Panc1 (cell line): ENCODE data around the gene ROBO1.

Experiments
- POLR2AphosphoS5 ChIP-seq: IDR thresholded peaks from 2 replicates; pipeline ENCODE4 v1.6.1; 2012; ENCODE audit warnings: mild to moderate bottlenecking, low read depth, low read length, moderate library complexity
- SIN3A ChIP-seq: IDR thresholded peaks from 2 replicates; pipeline ENCODE4 v1.6.1; 2012; ENCODE audit warnings: low read depth, mild to moderate bottlenecking, low read length, moderate library complexity, borderline replicate concordance; ENCODE audit not compliant: insufficient read depth
- TCF7L2 ChIP-seq: IDR thresholded peaks from 2 replicates; pipeline ENCODE4 v1.6.1; 2011; ENCODE audit warnings: mild to moderate bottlenecking, low read depth, low read length, inconsistent platforms
- TF ChIP-seq, protein P1 (sequence below): fragments of 450-650 bp; IDR thresholded peaks from 2 replicates; pipeline ENCODE4 v1.5.1; 2017; ENCODE audit warnings: mild to moderate bottlenecking
- TF ChIP-seq, protein P2 (sequence below), 2 experiments: IDR thresholded peaks; 2 replicates each; pipeline ENCODE4 v1.6.1; 2011 to 2012; ENCODE audit warnings: low read depth in 2 of 2, control low read depth in 1 of 2, low read length in 1 of 2, mild to moderate bottlenecking in 1 of 2, moderate library complexity in 1 of 2; ENCODE audit not compliant: insufficient read depth in 1 of 2

DNA sequence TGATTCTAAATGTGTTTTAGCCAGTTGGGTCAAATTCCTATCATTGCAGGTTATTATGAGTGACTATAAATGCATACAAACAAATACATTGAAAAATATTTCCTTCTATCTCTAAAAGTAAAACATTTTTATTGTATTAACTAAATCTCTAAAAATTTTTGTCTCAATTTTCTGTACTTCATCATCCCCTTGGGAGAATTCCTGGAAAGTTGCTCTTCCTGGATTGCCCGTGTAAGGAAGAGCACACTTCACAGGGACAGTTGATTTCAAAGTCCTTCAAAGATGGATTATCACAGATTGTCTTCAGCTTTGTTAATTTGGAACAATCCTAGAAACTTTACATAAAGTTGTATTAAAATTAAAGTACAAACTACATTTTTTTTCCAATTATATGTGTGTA, 595.6 kb downstream of the ROBO1 start:
- TF ChIP-seq, protein P1, sequence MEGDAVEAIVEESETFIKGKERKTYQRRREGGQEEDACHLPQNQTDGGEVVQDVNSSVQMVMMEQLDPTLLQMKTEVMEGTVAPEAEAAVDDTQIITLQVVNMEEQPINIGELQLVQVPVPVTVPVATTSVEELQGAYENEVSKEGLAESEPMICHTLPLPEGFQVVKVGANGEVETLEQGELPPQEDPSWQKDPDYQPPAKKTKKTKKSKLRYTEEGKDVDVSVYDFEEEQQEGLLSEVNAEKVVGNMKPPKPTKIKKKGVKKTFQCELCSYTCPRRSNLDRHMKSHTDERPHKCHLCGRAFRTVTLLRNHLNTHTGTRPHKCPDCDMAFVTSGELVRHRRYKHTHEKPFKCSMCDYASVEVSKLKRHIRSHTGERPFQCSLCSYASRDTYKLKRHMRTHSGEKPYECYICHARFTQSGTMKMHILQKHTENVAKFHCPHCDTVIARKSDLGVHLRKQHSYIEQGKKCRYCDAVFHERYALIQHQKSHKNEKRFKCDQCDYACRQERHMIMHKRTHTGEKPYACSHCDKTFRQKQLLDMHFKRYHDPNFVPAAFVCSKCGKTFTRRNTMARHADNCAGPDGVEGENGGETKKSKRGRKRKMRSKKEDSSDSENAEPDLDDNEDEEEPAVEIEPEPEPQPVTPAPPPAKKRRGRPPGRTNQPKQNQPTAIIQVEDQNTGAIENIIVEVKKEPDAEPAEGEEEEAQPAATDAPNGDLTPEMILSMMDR = no peak
- TF ChIP-seq, protein P2, sequence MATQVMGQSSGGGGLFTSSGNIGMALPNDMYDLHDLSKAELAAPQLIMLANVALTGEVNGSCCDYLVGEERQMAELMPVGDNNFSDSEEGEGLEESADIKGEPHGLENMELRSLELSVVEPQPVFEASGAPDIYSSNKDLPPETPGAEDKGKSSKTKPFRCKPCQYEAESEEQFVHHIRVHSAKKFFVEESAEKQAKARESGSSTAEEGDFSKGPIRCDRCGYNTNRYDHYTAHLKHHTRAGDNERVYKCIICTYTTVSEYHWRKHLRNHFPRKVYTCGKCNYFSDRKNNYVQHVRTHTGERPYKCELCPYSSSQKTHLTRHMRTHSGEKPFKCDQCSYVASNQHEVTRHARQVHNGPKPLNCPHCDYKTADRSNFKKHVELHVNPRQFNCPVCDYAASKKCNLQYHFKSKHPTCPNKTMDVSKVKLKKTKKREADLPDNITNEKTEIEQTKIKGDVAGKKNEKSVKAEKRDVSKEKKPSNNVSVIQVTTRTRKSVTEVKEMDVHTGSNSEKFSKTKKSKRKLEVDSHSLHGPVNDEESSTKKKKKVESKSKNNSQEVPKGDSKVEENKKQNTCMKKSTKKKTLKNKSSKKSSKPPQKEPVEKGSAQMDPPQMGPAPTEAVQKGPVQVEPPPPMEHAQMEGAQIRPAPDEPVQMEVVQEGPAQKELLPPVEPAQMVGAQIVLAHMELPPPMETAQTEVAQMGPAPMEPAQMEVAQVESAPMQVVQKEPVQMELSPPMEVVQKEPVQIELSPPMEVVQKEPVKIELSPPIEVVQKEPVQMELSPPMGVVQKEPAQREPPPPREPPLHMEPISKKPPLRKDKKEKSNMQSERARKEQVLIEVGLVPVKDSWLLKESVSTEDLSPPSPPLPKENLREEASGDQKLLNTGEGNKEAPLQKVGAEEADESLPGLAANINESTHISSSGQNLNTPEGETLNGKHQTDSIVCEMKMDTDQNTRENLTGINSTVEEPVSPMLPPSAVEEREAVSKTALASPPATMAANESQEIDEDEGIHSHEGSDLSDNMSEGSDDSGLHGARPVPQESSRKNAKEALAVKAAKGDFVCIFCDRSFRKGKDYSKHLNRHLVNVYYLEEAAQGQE (IDR thresholded peaks at IDR 0.05; ENCODE audit: insufficient read depth in 1 of 2, low read depth in 2 of 2, low read length in 1 of 2) = no peak
- TF ChIP-seq POLR2AphosphoS5 (no peak), SIN3A (no peak), TCF7L2 (no peak)
